Endodermal cell (in vitro differentiated cells): Measurements from ENCODE around the gene MTPN. TPM values are rescaled to one million over a fixed set of nuclear protein-coding genes. Genes with fewer than 3 reads are reported as not detected.

Experiments used
- DNase-seq: peaks from one replicate; pipeline ENCODE4 v3.0.0-alpha.2; 2017
- H3K27ac ChIP-seq: 2 replicates; pipeline ENCODE4 v1.5.1; 2013; ENCODE audit warnings: mild to moderate bottlenecking, low read depth, low read length, moderate library complexity
- H3K27me3 ChIP-seq: 2 replicates; pipeline ENCODE4 v1.6.1; 2013; ENCODE audit warnings: mild to moderate bottlenecking, low read length, moderate library complexity; ENCODE audit not compliant: insufficient read depth, control insufficient read depth, poor library complexity, severe bottlenecking
- H3K36me3 ChIP-seq: 2 replicates; pipeline ENCODE4 v1.7.0; 2013; ENCODE audit warnings: mild to moderate bottlenecking, low read length, moderate library complexity; ENCODE audit not compliant: control insufficient read depth, insufficient read depth
- H3K4me1 ChIP-seq: one replicate; pipeline ENCODE4 v1.7.0; 2013; ENCODE audit warnings: low read length; ENCODE audit not compliant: control insufficient read depth, insufficient read depth
- H3K4me3 ChIP-seq: 2 replicates; pipeline ENCODE4 v1.5.1; 2013; ENCODE audit warnings: mild to moderate bottlenecking, low read length, moderate library complexity
- H3K9ac ChIP-seq: 2 replicates; pipeline ENCODE4 v1.6.1; 2013; ENCODE audit warnings: mild to moderate bottlenecking, low read length, moderate library complexity; ENCODE audit not compliant: poor library complexity, severe bottlenecking; ENCODE audit errors: extremely low read depth
- H3K9me3 ChIP-seq: 2 replicates; pipeline ENCODE4 v1.6.1; 2013; ENCODE audit warnings: mild to moderate bottlenecking, low read length, moderate library complexity; ENCODE audit not compliant: control insufficient read depth
- H3K27ac Mint-ChIP-seq: 2 replicates; pipeline ENCODE4 v1.8.0; 2020; ENCODE audit warnings: mixed read lengths
- H3K27me3 Mint-ChIP-seq: 2 replicates; pipeline ENCODE4 v1.8.0; 2021; ENCODE audit warnings: mild to moderate bottlenecking, mixed read lengths; ENCODE audit not compliant: insufficient read depth
- H3K36me3 Mint-ChIP-seq: 2 replicates; pipeline ENCODE4 v1.8.0; 2020; ENCODE audit warnings: low read depth, mixed read lengths
- H3K4me1 Mint-ChIP-seq: 2 replicates; pipeline ENCODE4 v1.8.0; 2020; ENCODE audit warnings: mixed read lengths
- H3K4me3 Mint-ChIP-seq: 2 replicates; pipeline ENCODE4 v1.8.0; 2020; ENCODE audit warnings: mild to moderate bottlenecking, moderate library complexity, mixed read lengths
- H3K9me3 Mint-ChIP-seq: 2 replicates; pipeline ENCODE4 v1.8.0; 2020; ENCODE audit warnings: mild to moderate bottlenecking, mixed read lengths
- CTCF ChIP-seq: fragments of 200-600 bp; sonication (generic); conservative IDR thresholded peaks from 2 replicates; pipeline ENCODE4 v1.5.0; 2021; ENCODE audit warnings: antibody characterized with exemption, mild to moderate bottlenecking
- WGBS, 2 experiments: methylation state at CpG; one replicate each; pipeline versions ENCODE4 v1.1.5 to v1.1.7; 2013; ENCODE audit warnings: missing lambda C conversion rate in 2 of 2, mixed read lengths in 1 of 2; ENCODE audit not compliant: insufficient coverage in 1 of 2, insufficient read length in 1 of 2; 5-methylcytosine and 5-hydroxymethylcytosine counted together
- total RNA-seq, 2 donors: library from RNA; stranded (reverse); fragmentation: NEBNext Ultra II Directional in 1 of 2; extraction: Animal tissue kit (Norgen Biotek cat#: 25700) in 1 of 2; gene quantifications; 2 replicates in 1 of 2; 3 replicates in 1 of 2; pipeline ENCODE4 v1.2.1, GENCODE V29; 2021

The MTPN gene
- total RNA-seq, 2 donors from 2014 or later = 80.3 to 102 TPM

- no peak for DNase-seq
- peak overlapping the region; percentile 56 for H3K27ac Mint-ChIP-seq
Observed at GRCh38 chr7:135981958-135982646, 4.9 kb upstream of the MTPN start.

GRCh38 chr7:135980665-135981180 is 3.6 kb upstream of the MTPN start:
- Mint-ChIP-seq H3K36me3 (peaks cover 2% of the 10 kb centered on the region), H3K9me3 (peaks cover 14% of the 10 kb centered on the region), H3K27me3 (no peaks in the 10 kb centered on the region), H3K4me3 (no peak overlapping the region), H3K4me1 (peaks cover 19% of the 10 kb centered on the region), H3K27ac (no peak overlapping the region)
- Histone ChIP-seq H3K4me1 (peaks cover 2% of the 10 kb centered on the region), H3K27ac (no peak overlapping the region), H3K27me3 (no peaks in the 10 kb centered on the region), H3K9me3 (peaks cover 16% of the 10 kb centered on the region), H3K36me3 (no peaks in the 10 kb centered on the region), H3K9ac (no peak overlapping the region), H3K4me3 (no peak overlapping the region)
- no peak for DNase-seq
- TF ChIP-seq CTCF = no peak
- WGBS, 2 experiments = 90 to 91% methylated on average over 3 of the region's 3 CpGs

More at GRCh38 chr7:135981958-135982646, 4.9 kb upstream of the MTPN start:
- Histone ChIP-seq H3K9me3 (peaks cover 24% of the 10 kb centered on the region), H3K9ac (no peak overlapping the region), H3K27ac (no peak overlapping the region), H3K36me3 (no peaks in the 10 kb centered on the region), H3K4me3 (no peak overlapping the region), H3K4me1 (no peaks in the 10 kb centered on the region), H3K27me3 (no peaks in the 10 kb centered on the region)
- peaks cover 15% of the 10 kb centered on the region for H3K9me3 Mint-ChIP-seq
- H3K36me3 Mint-ChIP-seq = peaks cover 2% of the 10 kb centered on the region
- no peak for TF ChIP-seq CTCF
- WGBS, 2 experiments = 84 to 88% methylated on average over 5 to 8 of the region's 8 CpGs
- peaks cover 10% of the 10 kb centered on the region for H3K4me1 Mint-ChIP-seq
- H3K4me3 Mint-ChIP-seq = no peak overlapping the region
- H3K27me3 Mint-ChIP-seq = no peaks in the 10 kb centered on the region

DNA sequence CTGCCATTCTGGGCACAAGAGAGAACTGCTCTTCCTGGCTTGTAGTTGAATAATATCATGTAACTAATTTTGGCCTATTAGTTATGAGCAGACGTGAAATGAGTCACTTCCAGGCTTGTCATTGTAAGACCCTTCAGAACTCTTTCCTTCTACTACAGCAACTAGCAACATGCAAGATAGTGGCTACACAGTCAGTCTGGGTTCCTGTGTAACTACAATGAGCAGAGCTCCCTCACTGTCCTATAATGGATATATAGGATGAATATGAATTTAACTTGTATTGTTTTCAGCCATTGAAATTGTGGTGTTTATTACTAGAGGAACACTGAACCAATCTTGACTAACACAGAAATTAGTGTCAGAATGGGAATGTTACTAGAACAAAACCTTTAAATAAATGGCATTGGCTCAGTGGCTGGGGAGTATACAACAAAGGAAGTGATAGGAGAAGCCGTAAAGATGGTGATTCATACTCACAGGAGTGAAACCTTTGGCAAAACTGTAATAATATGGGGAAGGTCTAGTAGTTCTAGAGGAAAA is 2.9 kb upstream of the MTPN start:
- Histone ChIP-seq H3K9me3 (peaks cover 10% of the 10 kb centered on the region), H3K27me3 (no peaks in the 10 kb centered on the region), H3K27ac (no peak overlapping the region), H3K9ac (no peak overlapping the region), H3K4me1 (peaks cover 2% of the 10 kb centered on the region), H3K4me3 (no peak overlapping the region), H3K36me3 (no peaks in the 10 kb centered on the region)
- 88 to 100% methylated on average over 1 to 2 of the region's 2 CpGs for WGBS, 2 experiments
- Mint-ChIP-seq H3K4me3 (no peak overlapping the region), H3K27ac (no peak overlapping the region), H3K4me1 (peaks cover 21% of the 10 kb centered on the region), H3K9me3 (peaks cover 9% of the 10 kb centered on the region), H3K27me3 (no peaks in the 10 kb centered on the region), H3K36me3 (peaks cover 2% of the 10 kb centered on the region)
- no peak for TF ChIP-seq CTCF
- no peak for DNase-seq
